ENCODE measurements around the gene ARMH3.

GRCh38 chr10:101969412-101969922 is 86.5 kb downstream of the ARMH3 start:
- no peak for TF ChIP-seq GATA3 (IDR thresholded peaks at IDR 0.05; ENCODE audit: low read depth, low read length)
- no peak for TF ChIP-seq GATA2 (IDR thresholded peaks at IDR 0.05; ENCODE audit: low read depth, low read length)

Measured in SH-SY5Y (cell line).